Stimulated activated CD4-positive, alpha-beta T cell treated with anti-CD3 and anti-CD28 coated beads, TNF-alpha, amount 100 ng/mL, for 24 hours (primary cell): ENCODE measurements around the gene TBL1XR1.

ENCODE experiments used
- DNase-seq, 3 experiments: peaks; one replicate each; pipeline ENCODE4 v3.0.0-alpha.2; 2020; ENCODE audit warnings: low read depth in 3 of 3

The TBL1XR1 gene

GRCh38 chr3:177197041-177197726 lies at the start of gene TBL1XR1:
TBL1XR1 (minus strand) TSS chr3:177197482; CDS start chr3:177064977, 132,505 bp downstream.
- DNase-seq: peak; percentile 70 to 76 (median 75)

GRCh38 chr3:177245250-177245649 lies 48.0 kb upstream of the TBL1XR1 start:
- no peak for DNase-seq

- no peak for DNase-seq
Observed at GRCh38 chr3:177244606-177245005, 47.3 kb upstream of the TBL1XR1 start.

GRCh38 chr3:177238686-177239216 lies 41.5 kb upstream of the TBL1XR1 start:
- DNase-seq: no peak

- no peak for DNase-seq
Observed at GRCh38 chr3:177237206-177237605, 39.9 kb upstream of the TBL1XR1 start.

GRCh38 chr3:177236704-177237103 lies 39.4 kb upstream of the TBL1XR1 start:
- no peak for DNase-seq

- no peak for DNase-seq
Observed at GRCh38 chr3:177234121-177234520, 36.8 kb upstream of the TBL1XR1 start.

- DNase-seq: no peak
Observed at GRCh38 chr3:177231242-177231641, 34.0 kb upstream of the TBL1XR1 start.

GRCh38 chr3:177230641-177231040 lies 33.4 kb upstream of the TBL1XR1 start:
- no peak for DNase-seq

GRCh38 chr3:177229791-177230190 lies 32.5 kb upstream of the TBL1XR1 start:
- DNase-seq: no peak

- no peak for DNase-seq
Observed at GRCh38 chr3:177228601-177229190, 31.4 kb upstream of the TBL1XR1 start.

- no peak for DNase-seq
Observed at GRCh38 chr3:177224414-177224813, 27.1 kb upstream of the TBL1XR1 start.

GRCh38 chr3:177221744-177222143 lies 24.5 kb upstream of the TBL1XR1 start:
- no peak for DNase-seq

GRCh38 chr3:177220136-177220974 lies 23.1 kb upstream of the TBL1XR1 start:
- DNase-seq: no peak

GRCh38 chr3:177213801-177214535 lies 16.7 kb upstream of the TBL1XR1 start:
- DNase-seq: no peak

GRCh38 chr3:177212756-177213155 lies 15.5 kb upstream of the TBL1XR1 start:
- DNase-seq: no peak

GRCh38 chr3:177212278-177212610 lies 15.0 kb upstream of the TBL1XR1 start:
- DNase-seq: no peak

- DNase-seq: no peak
Observed at GRCh38 chr3:177211503-177212277, 14.4 kb upstream of the TBL1XR1 start.

- DNase-seq: no peak
Observed at GRCh38 chr3:177210744-177211502, 13.6 kb upstream of the TBL1XR1 start.

- no peak for DNase-seq
Observed at GRCh38 chr3:177209509-177209908, 12.2 kb upstream of the TBL1XR1 start.
